IMR-90 (cell line): Measurements from ENCODE around the gene RARS1. TPM values are rescaled to one million over a fixed set of nuclear protein-coding genes. Genes with fewer than 3 reads are reported as not detected.

ENCODE experiments used
- ATAC-seq: fragments of 200-7000 bp; cut with Tn5 transposase; 2 replicates; pipeline ENCODE4 v1.9.1; 2020; ENCODE audit warnings: low read depth, mild to moderate bottlenecking, moderate library complexity
- BruUV-seq: library from RNA; stranded (reverse); fragments of 400-500 nt; replicated peaks from 2 replicates; lab custom pipeline; 2021; lab: Mats Ljungman, UMichigan
- CTCF ChIA-PET: fragments of 300-600 bp; formaldehyde crosslinking; extraction: SDS; loops from one replicate; lab custom pipeline; 2021; ENCODE audit warnings: antibody characterized with exemption; lab: Yijun Ruan, JAX
- POLR2A ChIA-PET: fragments of 300-600 bp; sonication (Branson Sonifier 250); formaldehyde crosslinking; loops from one replicate; lab custom pipeline; 2022; ENCODE audit warnings: antibody characterized with exemption; ENCODE audit not compliant: unreplicated experiment; lab: Charles Lee
- DNase-seq: peaks from one replicate; pipeline ENCODE4 v3.0.0; 2013
- H2AFZ ChIP-seq: replicated peaks from 2 replicates; pipeline ENCODE3; 2013; ENCODE audit warnings: low read length, mild to moderate bottlenecking; ENCODE audit not compliant: poor library complexity
- H2AK5ac ChIP-seq: 2 replicates; pipeline ENCODE4 v1.6.1; 2013; ENCODE audit warnings: low read depth, low read length, inconsistent platforms
- H2AK9ac ChIP-seq: replicated peaks from 2 replicates; pipeline ENCODE3; 2013; ENCODE audit warnings: mild to moderate bottlenecking, low read depth, low read length, moderate library complexity; ENCODE audit not compliant: poor library complexity
- H2BK120ac ChIP-seq: 2 replicates; pipeline ENCODE4 v1.6.1; 2013; ENCODE audit warnings: low read depth, low read length, inconsistent platforms
- H2BK15ac ChIP-seq: 3 replicates; pipeline ENCODE4 v1.6.1; 2013; ENCODE audit warnings: low read depth, low read length, inconsistent platforms
- H2BK20ac ChIP-seq: 2 replicates; pipeline ENCODE4 v1.6.1; 2013; ENCODE audit warnings: low read depth, mild to moderate bottlenecking, inconsistent platforms, low read length, moderate library complexity
- H2BK5ac ChIP-seq: 2 replicates; pipeline ENCODE4 v1.6.1; 2013; ENCODE audit warnings: mild to moderate bottlenecking, low read depth, low read length, inconsistent platforms; ENCODE audit not compliant: poor library complexity, severe bottlenecking
- H3K14ac ChIP-seq: replicated peaks from 2 replicates; pipeline ENCODE4 v1.6.1; 2013; ENCODE audit warnings: low read depth, low read length, inconsistent platforms
- H3K18ac ChIP-seq: 2 replicates; pipeline ENCODE4 v1.6.1; 2013; ENCODE audit warnings: low read depth, low read length, control low read depth
- H3K23ac ChIP-seq: 2 replicates; pipeline ENCODE4 v1.6.1; 2013; ENCODE audit warnings: low read depth, low read length, inconsistent platforms
- H3K27ac ChIP-seq: 2 replicates; pipeline ENCODE4 v1.5.1; 2013; ENCODE audit warnings: mild to moderate bottlenecking, control low read depth, low read length; ENCODE audit not compliant: insufficient read depth
- H3K27me3 ChIP-seq: 2 replicates; pipeline ENCODE4 v1.6.1; 2013; ENCODE audit warnings: low read length; ENCODE audit not compliant: control insufficient read depth, insufficient read depth
- H3K36me3 ChIP-seq: 2 replicates; pipeline ENCODE4 v1.6.1; 2013; ENCODE audit warnings: low read length, mixed read lengths; ENCODE audit not compliant: control insufficient read depth, insufficient read depth
- H3K4ac ChIP-seq: 2 replicates; pipeline ENCODE4 v1.6.1; 2013; ENCODE audit warnings: low read depth, low read length, inconsistent platforms
- H3K4me1 ChIP-seq: 2 replicates; pipeline ENCODE4 v1.6.1; 2013; ENCODE audit warnings: low read length, mixed read lengths; ENCODE audit not compliant: control insufficient read depth, insufficient read depth
- H3K4me2 ChIP-seq: 2 replicates; pipeline ENCODE4 v1.6.1; 2013; ENCODE audit warnings: low read depth, mild to moderate bottlenecking, control low read depth, low read length, moderate library complexity
- H3K4me3 ChIP-seq: 2 replicates; pipeline ENCODE4 v1.5.1; 2013; ENCODE audit warnings: low read depth, mild to moderate bottlenecking, control low read depth, low read length, moderate library complexity; ENCODE audit not compliant: insufficient read depth
- H3K56ac ChIP-seq: 2 replicates; pipeline ENCODE4 v1.6.1; 2013; ENCODE audit warnings: low read length, inconsistent platforms; ENCODE audit not compliant: insufficient read depth; ENCODE audit errors: extremely low read depth
- H3K79me1 ChIP-seq, 2 experiments: 2 replicates each; pipeline ENCODE4 v1.6.1; 2013; ENCODE audit warnings: low read length in 2 of 2, inconsistent platforms in 1 of 2, low read depth in 1 of 2
- H3K9ac ChIP-seq: 2 replicates; pipeline ENCODE4 v1.6.1; 2013; ENCODE audit warnings: low read depth, low read length, control low read depth
- H3K9me1 ChIP-seq: 2 replicates; pipeline ENCODE4 v1.6.1; 2013; ENCODE audit warnings: low read length, inconsistent platforms; ENCODE audit not compliant: insufficient read depth
- H3K9me3 ChIP-seq: 2 replicates; pipeline ENCODE4 v1.6.1; 2013; ENCODE audit warnings: low read length; ENCODE audit not compliant: control insufficient read depth, insufficient read depth
- H4K20me1 ChIP-seq: 2 replicates; pipeline ENCODE4 v1.6.1; 2013; ENCODE audit warnings: low read length, inconsistent platforms; ENCODE audit not compliant: insufficient read depth
- H4K5ac ChIP-seq: 2 replicates; pipeline ENCODE4 v1.6.1; 2013; ENCODE audit warnings: mild to moderate bottlenecking, low read depth, low read length, control low read depth
- H4K8ac ChIP-seq, 2 experiments: 2 replicates each; pipeline ENCODE4 v1.6.1; 2013; ENCODE audit warnings: low read depth in 2 of 2, low read length in 2 of 2, control low read depth in 1 of 2, inconsistent platforms in 1 of 2
- H4K91ac ChIP-seq: 2 replicates; pipeline ENCODE4 v1.6.1; 2013; ENCODE audit warnings: low read depth, low read length, inconsistent platforms; ENCODE audit not compliant: insufficient read depth
- BHLHE40 ChIP-seq: fragments of 150-350 bp; IDR thresholded peaks from 2 replicates; pipeline ENCODE4 v1.6.1; 2016; ENCODE audit warnings: mild to moderate bottlenecking, low read depth, low read length
- CEBPB ChIP-seq: IDR thresholded peaks from 2 replicates; pipeline ENCODE4 v1.6.1; 2012; ENCODE audit warnings: low read depth, low read length, improper control_type of control experiment
- CHD1 ChIP-seq: IDR thresholded peaks from 2 replicates; pipeline ENCODE4 v1.6.1; 2012; ENCODE audit warnings: low read depth, low read length, improper control_type of control experiment
- CTCF ChIP-seq: conservative IDR thresholded peaks from 2 replicates; pipeline ENCODE4 v1.5.1; 2012; ENCODE audit warnings: mild to moderate bottlenecking, low read depth, low read length, improper control_type of control experiment
- ELK1 ChIP-seq: fragments of 150-350 bp; IDR thresholded peaks from 2 replicates; pipeline ENCODE4 v1.6.1; 2016; ENCODE audit warnings: low read depth, mild to moderate bottlenecking, low read length, moderate library complexity, borderline replicate concordance
- FOS ChIP-seq: fragments of 150-350 bp; IDR thresholded peaks from 2 replicates; pipeline ENCODE4 v1.6.1; 2016; ENCODE audit warnings: low read depth, low read length
- MAFK ChIP-seq: IDR thresholded peaks from 2 replicates; pipeline ENCODE4 v1.6.1; 2012; ENCODE audit warnings: low read depth, low read length, improper control_type of control experiment
- MAZ ChIP-seq: IDR thresholded peaks from 2 replicates; pipeline ENCODE4 v1.6.1; 2012; ENCODE audit warnings: low read depth, mild to moderate bottlenecking, low read length, improper control_type of control experiment, moderate library complexity, borderline replicate concordance
- MXI1 ChIP-seq: IDR thresholded peaks from 2 replicates; pipeline ENCODE4 v1.6.1; 2012; ENCODE audit warnings: low read depth, mild to moderate bottlenecking, low read length, moderate library complexity, borderline replicate concordance
- NFE2L2 ChIP-seq: fragments of 150-350 bp; IDR thresholded peaks from 2 replicates; pipeline ENCODE4 v1.6.1; 2016; ENCODE audit warnings: low read depth, mild to moderate bottlenecking, low read length
- POLR2A ChIP-seq: IDR thresholded peaks from 2 replicates; pipeline ENCODE4 v1.6.1; 2012; ENCODE audit warnings: mild to moderate bottlenecking, low read depth, low read length
- RAD21 ChIP-seq: IDR thresholded peaks from 2 replicates; pipeline ENCODE4 v1.6.1; 2012; ENCODE audit warnings: low read length, improper control_type of control experiment
- RCOR1 ChIP-seq: IDR thresholded peaks from 2 replicates; pipeline ENCODE4 v1.6.1; 2012; ENCODE audit warnings: mild to moderate bottlenecking, low read length, improper control_type of control experiment; ENCODE audit not compliant: insufficient replicate concordance
- RFX5 ChIP-seq: IDR thresholded peaks from 2 replicates; pipeline ENCODE4 v1.8.0; 2012; ENCODE audit warnings: low read depth, mild to moderate bottlenecking, low read length, moderate library complexity
- SMC3 ChIP-seq: fragments of 150-350 bp; IDR thresholded peaks from 2 replicates; pipeline ENCODE4 v1.6.1; 2016; ENCODE audit warnings: low read depth, mild to moderate bottlenecking, antibody characterized with exemption, low read length, moderate library complexity
- USF2 ChIP-seq: fragments of 150-350 bp; IDR thresholded peaks from 2 replicates; pipeline ENCODE4 v1.6.1; 2017; ENCODE audit warnings: mild to moderate bottlenecking, antibody characterized with exemption, low read length, low read depth
- dilution Hi-C: fragments of 300-500 bp; cut with HindIII; formaldehyde crosslinking; loops from one replicate; pipeline ENCODE4 v1.14.3; 2018; ENCODE audit warnings: low sequenced_read_pairs; ENCODE audit not compliant: unreplicated experiment
- in situ Hi-C: fragments of 300-500 bp; cut with MboI; formaldehyde crosslinking; loops from 3 replicates; pipeline ENCODE4 v1.14.3; 2019; ENCODE audit warnings: low sequenced_read_pairs, inconsistent platforms, mixed read lengths
- intact Hi-C: fragments of 100-400 bp; cut with micrococcal nuclease; formaldehyde crosslinking; loops from 2 replicates; pipeline ENCODE4 v1.10.0; 2022
- polyA plus RNA-seq, 3 experiments: library from polyadenylated mRNA; depleted of rRNA; stranded (reverse); fragments of >200 nt; gene quantifications; 2 replicates each; pipeline ENCODE4 v1.2.3, GENCODE V29; 2012; ENCODE audit warnings: low replicate concordance in 1 of 3
- total RNA-seq: library from RNA; depleted of rRNA; stranded (reverse); fragments of >200 nt; gene quantifications from 2 replicates; pipeline ENCODE4 v1.2.3, GENCODE V29; 2012

The RARS1 gene
- total and polyA plus RNA-seq, 2 of the 4 experiments (the other 2 are of a cell fraction): 80.4 to 153 TPM

DNA sequence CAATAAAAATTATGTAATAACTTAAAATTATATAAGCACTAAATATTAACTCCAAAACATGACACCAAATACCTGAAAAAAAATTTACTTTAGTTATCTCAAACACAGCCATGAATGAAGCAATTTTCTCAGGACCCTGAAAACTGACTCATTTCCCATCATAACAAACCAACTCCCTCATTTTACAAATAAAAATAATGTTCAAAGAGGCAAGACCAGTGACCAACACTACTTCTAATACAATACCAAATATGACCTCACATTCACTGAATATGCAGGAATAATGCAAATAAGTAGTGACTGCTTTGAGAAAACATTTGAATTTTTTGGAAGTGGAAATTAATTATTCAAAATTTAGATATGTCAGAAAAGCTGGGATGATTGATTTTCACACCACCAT is 64.4 kb downstream of the RARS1 start:
- Histone ChIP-seq H3K9me3 (no peaks in the 10 kb centered on the region), H3K4ac (no peak overlapping the region), H2BK120ac (no peak overlapping the region), H3K9ac (no peak overlapping the region), H4K8ac (no peak overlapping the region), H3K23ac (no peak overlapping the region), H3K79me1 (peaks cover 11 to 21% of the 10 kb centered on the region in 2 experiments), H4K20me1 (peaks cover 9% of the 10 kb centered on the region; the same call in 1 of the 2 replicates), H3K4me1 (0 out of 2 replicates have a peak, but pooled peaks cover 4% of the 10 kb centered on the region), H3K27ac (no peak overlapping the region), H3K9me1 (no peaks in the 10 kb centered on the region; the same call in 1 of the 2 replicates), H3K4me3 (no peak overlapping the region), H4K5ac (no peak overlapping the region), H3K14ac (no peak overlapping the region), H2AK5ac (no peak overlapping the region), H3K18ac (no peak overlapping the region), H2AFZ (no peak overlapping the region), H2BK5ac (no peak overlapping the region), H4K91ac (no peak overlapping the region), H2BK20ac (no peak overlapping the region), H3K56ac (no peak overlapping the region), H3K4me2 (no peak overlapping the region), H2BK15ac (no peak overlapping the region), H3K27me3 (no peaks in the 10 kb centered on the region), H3K36me3 (peaks cover 9% of the 10 kb centered on the region), H2AK9ac (no peak overlapping the region)
- BruUV-seq: no TSS peak
- ChIA-PET CTCF (no interaction called here), POLR2A (no interaction called here)
- dilution Hi-C loops (no loop called here), intact Hi-C loops (loop anchor here (5.0 kb wide), 1 partner anchor 58 kb away; no protein-coding TSS in a partner anchor), in situ Hi-C loops (no loop called here)
- ATAC-seq: no peak
- DNase-seq: peak; percentile 7
- no peak for TF ChIP-seq RAD21
- TF ChIP-seq CEBPB: no peak
- no peak for TF ChIP-seq SMC3
- TF ChIP-seq MXI1: no peak
- no peak for TF ChIP-seq CHD1
- TF ChIP-seq RFX5: no peak
- TF ChIP-seq CTCF: no peak
- no peak for TF ChIP-seq BHLHE40
- TF ChIP-seq POLR2A: no peak
- no peak for TF ChIP-seq MAZ
- no peak for TF ChIP-seq MAFK
- TF ChIP-seq FOS: no peak
- no peak for TF ChIP-seq ELK1
- TF ChIP-seq USF2: no peak
- TF ChIP-seq NFE2L2: no peak
- no peak for TF ChIP-seq RCOR1
